CD14-positive monocyte (primary cell): ENCODE data around the gene FAF2. TPM values are rescaled to one million over a fixed set of nuclear protein-coding genes. Genes with fewer than 3 reads are reported as not detected.
A peak's percentile ranks its signal among the peaks of the same experiment; 100 is the strongest.

Experiments used
- DNase-seq, 3 donors: peaks; one replicate each; pipeline ENCODE4 v3.0.0-alpha.2; 2011 to 2022
- H2AFZ ChIP-seq: 2 replicates; pipeline ENCODE4 v1.6.0; 2012; ENCODE audit warnings: mild to moderate bottlenecking, low read depth, low read length, inconsistent platforms; ENCODE audit not compliant: insufficient read depth, poor library complexity, severe bottlenecking
- H3K27ac ChIP-seq, 2 donors: 1 replicate in 1 of 2; 2 replicates in 1 of 2; pipeline ENCODE4 v1.5.1; 2012 to 2013; ENCODE audit warnings: low read length in 2 of 2, control low read depth in 1 of 2, inconsistent platforms in 1 of 2, low read depth in 1 of 2, mild to moderate bottlenecking in 1 of 2
- H3K27me3 ChIP-seq, 2 donors: one replicate each; pipeline versions ENCODE4 v1.6.0 to v1.6.1; 2011 to 2013; ENCODE audit warnings: low read length in 2 of 2; ENCODE audit not compliant: control insufficient read depth in 2 of 2, insufficient read depth in 2 of 2
- H3K36me3 ChIP-seq, 2 donors: replicated peaks in 1 of 2; 1 replicate in 1 of 2; 2 replicates in 1 of 2; pipeline versions ENCODE4 v1.5.1 to v1.6.1; 2012 to 2013; ENCODE audit warnings: low read length in 2 of 2, control low read depth in 1 of 2, inconsistent platforms in 1 of 2, mild to moderate bottlenecking in 1 of 2; ENCODE audit not compliant: insufficient read depth in 2 of 2, control insufficient read depth in 1 of 2
- H3K4me1 ChIP-seq, 2 donors: 1 replicate in 1 of 2; 2 replicates in 1 of 2; pipeline versions ENCODE4 v1.5.1 to v1.6.1; 2012 to 2013; ENCODE audit warnings: low read length in 2 of 2, control low read depth in 1 of 2, inconsistent platforms in 1 of 2, mild to moderate bottlenecking in 1 of 2, moderate library complexity in 1 of 2; ENCODE audit not compliant: insufficient read depth in 2 of 2, control insufficient read depth in 1 of 2
- H3K4me2 ChIP-seq: replicated peaks from 2 replicates; pipeline ENCODE3; 2012; ENCODE audit warnings: low read length, moderate library complexity, mild to moderate bottlenecking; ENCODE audit not compliant: poor library complexity, severe bottlenecking; ENCODE audit errors: extremely low read depth
- H3K4me3 ChIP-seq, 3 experiments: fragments of 200-600 bp in 1 of 3; sonication (generic) in 1 of 3; replicated peaks in 1 of 3; 1 replicate in 2 of 3; 2 replicates in 1 of 3; pipeline ENCODE4 v1.5.1; 2011 to 2013; ENCODE audit warnings: low read length in 3 of 3, mild to moderate bottlenecking in 3 of 3, control low read depth in 2 of 3, low read depth in 2 of 3, inconsistent platforms in 1 of 3, moderate library complexity in 1 of 3
- H3K79me2 ChIP-seq: 2 replicates; pipeline ENCODE4 v1.6.0; 2012; ENCODE audit warnings: mild to moderate bottlenecking, control low read depth, inconsistent platforms, low read length, moderate library complexity; ENCODE audit not compliant: insufficient read depth
- H3K9ac ChIP-seq: 2 replicates; pipeline ENCODE4 v1.6.0; 2017; ENCODE audit warnings: low read length, mild to moderate bottlenecking; ENCODE audit not compliant: insufficient read depth, poor library complexity, severe bottlenecking
- H3K9me3 ChIP-seq, 2 donors: replicated peaks in 1 of 2; 1 replicate in 1 of 2; 2 replicates in 1 of 2; pipeline versions ENCODE4 v1.5.1 to v1.6.1; 2012 to 2013; ENCODE audit warnings: low read length in 2 of 2, control low read depth in 1 of 2; ENCODE audit not compliant: control insufficient read depth in 1 of 2, insufficient read depth in 1 of 2
- H4K20me1 ChIP-seq: 2 replicates; pipeline ENCODE4 v1.6.0; 2012; ENCODE audit warnings: mild to moderate bottlenecking, low read length, control low read depth, moderate library complexity; ENCODE audit not compliant: insufficient read depth
- H3K27ac Mint-ChIP-seq, 7 donors: one replicate each; pipeline ENCODE4 v1.8.0; 2020; ENCODE audit warnings: mild to moderate bottlenecking in 7 of 7, mixed read lengths in 7 of 7, moderate library complexity in 6 of 7, inconsistent platforms in 2 of 7
- H3K27me3 Mint-ChIP-seq, 3 donors: one replicate each; pipeline ENCODE4 v1.8.0; 2021 to 2022; ENCODE audit warnings: low read depth in 3 of 3, mild to moderate bottlenecking in 3 of 3, mixed read lengths in 3 of 3, moderate library complexity in 3 of 3, inconsistent platforms in 1 of 3
- H3K36me3 Mint-ChIP-seq, 2 donors: one replicate each; pipeline ENCODE4 v1.8.0; 2020; ENCODE audit warnings: mixed read lengths in 2 of 2, inconsistent platforms in 1 of 2, mild to moderate bottlenecking in 1 of 2
- H3K4me1 Mint-ChIP-seq: one replicate; pipeline ENCODE4 v1.8.0; 2020; ENCODE audit warnings: mild to moderate bottlenecking, mixed read lengths
- H3K4me3 Mint-ChIP-seq, 2 donors: one replicate each; pipeline ENCODE4 v1.8.0; 2020; ENCODE audit warnings: mild to moderate bottlenecking in 2 of 2, mixed read lengths in 2 of 2, moderate library complexity in 1 of 2
- H3K9me3 Mint-ChIP-seq, 7 donors: one replicate each; pipeline ENCODE4 v1.8.0; 2020 to 2022; ENCODE audit warnings: mixed read lengths in 7 of 7, mild to moderate bottlenecking in 6 of 7, moderate library complexity in 6 of 7, inconsistent platforms in 2 of 7
- CTCF ChIP-seq: fragments of 200-600 bp; IDR thresholded peaks from one replicate; pipeline ENCODE4 v1.8.0; 2022; ENCODE audit warnings: antibody characterized with exemption, mild to moderate bottlenecking
- WGBS: methylation state at CpG from one replicate; pipeline ENCODE4 v1.1.5; 2013; ENCODE audit warnings: missing lambda C conversion rate; ENCODE audit not compliant: insufficient coverage; 5-methylcytosine and 5-hydroxymethylcytosine counted together
- intact Hi-C, 2 donors: fragments of 100-400 bp; cut with micrococcal nuclease; formaldehyde crosslinking; loops; one replicate each; pipeline versions ENCODE4 v1.15.0 to v1.15.1; 2023
- polyA plus RNA-seq, 3 donors: library from polyadenylated mRNA; depleted of rRNA in 1 of 3; unstranded in 2 of 3; stranded (reverse) in 1 of 3; fragments of 300-500 nt in 2 of 3; fragments of >200 nt in 1 of 3; fragmentation: Illumina TruSeq in 2 of 3; gene quantifications; 1 replicate in 2 of 3; 2 replicates in 1 of 3; pipeline ENCODE4 v1.2.3, GENCODE V29; 2012 to 2021

Gene FAF2
- polyA plus RNA-seq, 3 donors: 11.5 to 14.8 (median 12.2) TPM

GRCh38 chr5:176405656-176406435, 42.3 kb upstream of the FAF2 start:
- H3K4me2 ChIP-seq: no peak overlapping the region
- TF ChIP-seq CTCF: no peak
- Mint-ChIP-seq H3K9me3 (peaks cover 0 to 2% (median 0%) of the 10 kb centered on the region in 7 donors), H3K27me3 (no peaks in the 10 kb centered on the region), H3K4me1 (peaks cover under 1% of the 10 kb centered on the region), H3K36me3 (peaks cover 69 to 82% of the 10 kb centered on the region in 2 donors), H3K27ac (no peak overlapping the region), H3K4me3 (no peak overlapping the region)
- peaks cover 43 to 69% of the 10 kb centered on the region in 2 donors for H3K36me3 ChIP-seq
- 95% methylated on average over 13 of the region's 20 CpGs for WGBS
- intact Hi-C loops: no loop called here
- H3K27ac ChIP-seq: no peak overlapping the region
- no peaks in the 10 kb centered on the region for H3K79me2 ChIP-seq
- DNase-seq: no peak
- no peaks in the 10 kb centered on the region for H3K4me1 ChIP-seq
- H3K4me3 ChIP-seq: no peak overlapping the region
- H3K9ac ChIP-seq: no peak overlapping the region
- no peaks in the 10 kb centered on the region for H3K27me3 ChIP-seq
- H2AFZ ChIP-seq: no peak overlapping the region
- H4K20me1 ChIP-seq: peaks cover 6% of the 10 kb centered on the region
- no peaks in the 10 kb centered on the region for H3K9me3 ChIP-seq

- WGBS: 93% methylated on average over 8 of the region's 9 CpGs
- no peak for TF ChIP-seq CTCF
- Histone ChIP-seq H3K4me2 (no peak overlapping the region), H3K27ac (no peak overlapping the region), H3K4me3 (no peak overlapping the region), H3K4me1 (no peaks in the 10 kb centered on the region), H3K9ac (no peak overlapping the region), H3K36me3 (peaks cover 44 to 71% of the 10 kb centered on the region in 2 donors), H2AFZ (no peak overlapping the region), H3K27me3 (no peaks in the 10 kb centered on the region), H4K20me1 (peaks cover 10% of the 10 kb centered on the region), H3K9me3 (no peaks in the 10 kb centered on the region), H3K79me2 (peaks cover 3% of the 10 kb centered on the region)
- Mint-ChIP-seq H3K9me3 (peaks cover 0 to 2% (median 0%) of the 10 kb centered on the region in 7 donors), H3K27ac (peak overlapping the region in 2 of 7 donors; percentile 12 to 78), H3K4me1 (peaks cover 8% of the 10 kb centered on the region), H3K36me3 (peaks cover 68 to 82% of the 10 kb centered on the region in 2 donors), H3K4me3 (no peak overlapping the region), H3K27me3 (no peaks in the 10 kb centered on the region)
- DNase-seq: no peak
- intact Hi-C loops: no loop called here
Observed at GRCh38 chr5:176406436-176407052, 41.6 kb upstream of the FAF2 start.
